ENCODE results near the gene USP6.
"Not testable (repeated sequence)": the region's sequence is repeated elsewhere in the genome, so short reads cannot be mapped to it uniquely, and the experiment has no call there.

The USP6 gene
- 0 to 0.80 (median 0.11) reads per million in 4 experiments for total RNA-seq

DNA sequence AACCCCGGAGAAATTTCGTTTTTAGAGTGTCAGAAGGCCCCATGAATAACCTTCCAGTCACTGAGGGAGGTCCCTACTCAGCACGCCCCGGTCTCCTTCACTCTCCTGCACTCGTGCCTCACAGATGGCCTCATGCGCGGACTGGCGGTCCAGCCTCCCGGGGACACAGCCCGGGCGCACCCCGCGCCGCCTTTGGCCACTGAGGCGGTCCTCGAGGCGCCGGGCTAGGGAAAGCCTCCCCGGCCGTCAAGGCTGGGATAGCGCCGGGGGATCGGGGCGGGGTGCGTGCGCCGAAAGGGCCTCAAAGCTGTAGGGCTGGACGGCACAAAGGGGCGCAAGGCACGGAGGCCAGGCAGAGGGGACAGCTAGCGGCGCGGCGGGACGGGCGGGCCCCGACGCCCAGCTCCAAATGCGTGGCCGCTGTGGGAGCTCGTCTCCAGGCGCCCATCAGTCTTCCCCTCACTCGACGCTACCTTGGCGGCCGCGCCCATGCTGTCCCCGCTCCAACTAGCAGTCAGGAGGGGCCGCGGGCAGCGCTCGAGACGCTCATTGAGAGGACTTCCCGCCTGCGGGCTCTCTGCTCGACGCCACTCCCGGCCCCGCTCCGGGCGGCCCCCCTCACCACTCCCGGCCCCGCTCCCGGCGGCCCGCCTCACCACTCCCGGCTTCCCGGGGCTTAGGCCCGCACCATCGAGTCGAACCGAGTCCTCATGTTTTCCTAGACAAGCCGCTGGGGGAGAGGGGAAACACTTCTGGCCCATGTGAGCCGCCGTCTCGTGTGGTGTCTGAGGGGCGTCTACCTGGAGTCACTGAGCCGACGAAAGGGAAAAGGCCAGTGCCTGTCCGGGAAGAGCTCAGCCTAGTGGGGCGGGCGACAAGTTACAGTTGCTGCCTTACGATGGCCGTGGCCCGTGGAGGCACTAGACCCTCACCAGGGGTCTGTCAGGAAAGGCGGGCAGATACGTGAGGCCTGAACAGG, at the start of gene USP6:
TSS of gene USP6 (plus strand) at position 360 of the 979 bp plus-strand sequence. CDS start 14,336 bp downstream, outside the sequence.
- DNase-seq = no peak

- DNase-seq = no peak
Observed at GRCh38 chr17:5068236-5068635, 47.6 kb upstream of the USP6 start.

DNA sequence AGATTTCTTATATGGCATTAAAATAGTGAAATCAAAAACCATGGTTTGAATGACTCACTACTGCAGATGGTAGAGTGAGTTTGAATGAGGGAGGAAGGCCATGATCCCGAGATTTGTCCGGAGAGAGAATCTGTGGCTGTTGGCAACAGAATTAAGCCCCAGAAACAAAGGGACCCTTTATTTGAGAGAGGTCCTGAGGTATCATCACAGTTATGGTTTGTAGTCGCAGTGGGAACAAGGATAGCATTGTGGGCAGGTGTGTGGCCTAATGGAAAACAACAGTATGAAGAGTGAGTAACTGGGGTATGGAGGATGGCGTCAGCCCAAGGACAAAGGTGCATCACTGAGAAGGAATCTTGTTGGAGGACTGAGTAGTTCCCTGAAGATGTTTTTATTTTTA, 46.1 kb upstream of the USP6 start:
- no peak for DNase-seq

DNA sequence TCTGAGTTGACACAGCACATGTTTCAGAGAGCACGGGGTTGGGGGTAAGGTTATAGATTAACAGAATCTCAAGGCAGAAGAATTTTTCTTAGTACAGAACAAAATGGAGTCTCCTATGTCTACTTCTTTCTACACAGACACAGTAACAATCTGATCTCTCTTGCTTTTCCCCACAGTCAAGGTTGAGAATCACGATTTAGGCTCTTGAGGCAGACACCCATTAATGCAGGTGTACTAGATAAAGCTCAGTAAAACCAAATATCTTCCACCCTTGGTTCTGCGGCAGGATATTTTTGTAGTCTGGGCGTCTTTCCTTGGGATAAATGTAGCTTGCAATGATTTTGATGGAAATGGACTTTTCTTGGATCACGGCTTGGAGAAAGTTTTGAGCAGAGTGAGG, 40.4 kb upstream of the USP6 start:
- DNase-seq = not testable (repeated sequence)

GRCh38 chr17:5077275-5077674, 38.6 kb upstream of the USP6 start:
- not testable (repeated sequence) for DNase-seq

DNA sequence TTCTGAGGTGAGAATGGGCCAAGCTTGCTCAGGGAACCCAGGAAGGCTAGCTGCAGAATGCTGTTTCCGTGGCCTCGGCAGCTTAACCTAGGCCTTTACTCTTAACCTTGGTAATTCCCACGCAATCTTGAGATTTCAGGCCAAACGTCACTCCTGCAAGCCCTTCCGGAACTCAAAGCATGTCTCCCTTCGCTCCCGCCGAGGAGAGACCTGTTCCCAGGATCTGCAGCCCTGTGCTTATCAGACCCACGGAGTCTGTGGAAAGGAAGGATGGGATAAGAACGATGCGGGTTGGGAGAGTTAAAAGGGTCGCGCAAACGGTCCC, 38.1 kb upstream of the USP6 start:
- DNase-seq = no peak

DNA sequence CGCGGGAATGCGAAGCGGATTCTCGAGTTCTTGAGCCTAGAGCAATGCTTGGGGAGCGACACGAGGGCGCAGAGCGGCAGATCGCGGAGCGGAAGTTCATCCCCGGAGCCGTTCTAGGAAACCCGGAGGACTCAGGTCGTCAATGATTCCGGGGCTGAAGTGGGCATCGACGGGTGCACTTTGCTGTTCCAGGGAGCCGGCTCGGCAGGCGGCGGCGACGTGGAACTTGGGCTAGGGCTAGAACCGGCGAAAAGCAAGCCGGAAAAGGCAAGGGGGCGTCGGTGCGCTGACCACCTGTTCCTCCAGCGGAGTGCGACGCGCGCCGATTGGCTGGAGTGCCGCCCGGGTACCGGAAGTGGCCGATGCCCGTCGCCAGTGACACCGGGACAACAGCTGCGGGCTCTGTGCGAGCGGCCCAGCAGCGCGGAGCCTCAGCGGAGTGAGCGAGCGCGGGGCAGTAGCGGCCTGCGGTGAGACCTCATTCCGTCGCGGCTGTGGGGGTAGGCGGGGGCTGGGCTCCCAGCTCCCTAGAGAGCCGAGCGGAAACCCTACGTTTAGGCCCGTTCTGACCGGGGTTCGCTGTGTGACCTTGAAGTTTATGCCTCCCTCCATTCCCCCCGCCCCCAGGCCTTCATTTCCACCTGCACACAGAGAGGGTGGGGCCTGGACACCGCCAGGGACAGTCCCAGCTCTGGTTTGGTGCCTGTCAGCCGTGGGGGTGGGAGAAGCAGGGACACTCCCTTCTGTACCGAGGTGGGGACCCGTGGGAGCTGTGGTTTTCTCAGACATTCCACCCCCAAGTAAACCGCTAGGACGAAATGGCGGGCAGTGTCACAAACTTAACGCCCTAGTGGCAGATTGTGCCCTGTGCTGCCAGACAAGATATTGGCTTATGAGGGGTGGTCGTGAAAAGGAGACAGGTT, 37.5 kb upstream of the USP6 start, which contains the start of gene ZFP3:
TSS of gene ZFP3 (plus strand) at position 362 of the 923 bp plus-strand sequence. CDS start 13,038 bp downstream, outside the sequence.
- DNase-seq = peak; percentile 61

- no peak for DNase-seq
Observed at GRCh38 chr17:5080591-5080990, 35.2 kb upstream of the USP6 start.

DNA sequence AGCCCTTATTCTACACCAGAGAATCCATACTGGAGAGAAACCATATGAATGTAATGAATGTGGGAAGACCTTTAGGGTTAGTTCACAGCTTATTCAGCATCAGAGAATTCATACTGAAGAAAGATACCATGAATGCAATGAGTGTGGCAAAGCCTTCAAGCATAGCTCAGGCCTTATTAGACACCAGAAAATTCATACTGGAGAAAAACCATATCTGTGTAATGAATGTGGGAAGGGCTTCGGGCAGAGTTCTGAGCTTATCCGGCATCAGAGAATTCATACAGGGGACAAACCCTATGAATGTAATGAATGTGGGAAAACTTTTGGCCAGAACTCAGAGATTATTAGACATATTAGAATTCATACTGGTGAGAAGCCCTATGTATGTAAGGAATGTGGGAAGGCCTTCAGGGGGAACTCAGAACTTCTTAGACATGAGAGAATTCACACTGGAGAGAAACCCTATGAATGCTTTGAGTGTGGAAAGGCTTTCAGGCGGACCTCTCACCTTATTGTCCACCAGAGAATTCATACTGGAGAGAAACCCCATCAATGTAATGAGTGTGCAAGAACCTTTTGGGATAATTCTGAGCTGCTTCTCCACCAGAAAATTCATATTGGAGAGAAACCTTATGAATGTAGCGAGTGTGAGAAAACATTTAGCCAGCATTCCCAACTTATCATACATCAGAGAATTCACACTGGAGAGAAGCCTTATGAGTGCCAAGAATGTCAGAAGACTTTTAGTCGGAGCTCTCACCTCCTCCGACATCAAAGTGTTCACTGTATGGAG, 23.4 kb upstream of the USP6 start:
- DNase-seq = no peak

DNA sequence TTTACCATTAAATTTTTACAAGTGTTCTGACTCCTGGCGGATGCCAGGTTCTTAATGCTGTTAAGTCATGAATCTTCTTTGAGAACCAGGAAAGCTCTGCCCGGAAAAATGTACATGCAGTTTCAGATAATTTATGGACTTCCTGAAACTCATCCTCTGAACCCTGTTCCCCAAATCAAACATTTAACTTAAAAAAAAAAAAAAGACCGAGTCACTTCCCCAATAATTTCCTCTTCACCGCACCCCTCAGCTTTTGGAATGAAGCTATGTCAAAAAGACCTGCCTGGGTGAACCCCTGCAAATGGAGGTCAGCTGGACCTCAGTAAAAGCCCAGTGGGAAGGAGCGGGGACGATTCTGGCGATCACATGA, 19.1 kb upstream of the USP6 start:
- DNase-seq = no peak

GRCh38 chr17:5097101-5097834, 18.6 kb upstream of the USP6 start:
- DNase-seq = peak; percentile 29

- DNase-seq = no peak
Observed at GRCh38 chr17:5099271-5099670, 16.6 kb upstream of the USP6 start.

GRCh38 chr17:5100832-5101231, 15.0 kb upstream of the USP6 start:
- DNase-seq = no peak

GRCh38 chr17:5110816-5111215, 5.0 kb upstream of the USP6 start:
- DNase-seq = no peak

- peak; percentile 85 for DNase-seq
Observed at GRCh38 chr17:5111402-5112204, 4.2 kb upstream of the USP6 start, which contains the start of gene ZNF232. TSS of gene ZNF232 (minus strand) at chr17:5111878. CDS start at chr17:5111822, 56 bp downstream.

DNA sequence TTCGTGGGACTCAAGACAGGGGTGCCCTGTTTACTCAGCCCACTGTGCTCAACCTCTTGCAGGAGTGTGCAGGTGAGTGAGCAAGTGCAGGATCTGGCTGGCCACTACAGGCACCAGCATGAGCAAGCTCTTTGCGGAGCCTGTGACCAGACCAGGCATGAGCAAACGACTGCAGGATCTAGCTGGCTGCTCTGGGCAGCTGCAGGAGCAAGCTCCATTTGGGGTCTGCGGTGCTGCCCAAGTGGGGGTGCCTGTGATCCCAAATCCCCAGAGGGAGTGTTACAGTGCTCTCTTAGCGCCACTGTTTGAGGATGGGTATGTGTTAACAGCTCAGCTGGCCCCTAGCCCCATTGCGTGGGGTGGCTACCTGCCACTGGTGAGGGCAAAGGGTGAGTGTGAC, 2.4 kb downstream of the USP6 start:
- no peak for DNase-seq

DNA sequence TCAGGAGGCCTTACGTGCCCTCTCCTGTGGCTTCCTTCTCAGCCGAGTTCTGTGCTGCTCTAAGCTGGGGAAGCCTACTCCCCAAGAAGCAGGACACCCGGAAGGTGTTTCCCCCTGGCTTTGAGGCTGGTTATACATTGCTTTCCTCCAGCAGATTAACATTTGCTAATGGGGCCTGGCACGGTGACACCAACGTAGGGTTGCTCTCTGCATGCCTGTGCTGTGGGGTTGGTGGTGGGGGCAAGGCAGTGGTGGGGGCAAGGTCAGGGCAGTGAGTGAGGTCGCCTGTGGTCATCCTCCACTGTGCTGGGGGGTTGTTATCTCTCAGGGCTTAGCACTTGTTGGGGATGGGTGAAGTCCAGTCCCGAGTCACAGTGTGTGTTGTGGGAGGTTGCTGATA, 4.2 kb downstream of the USP6 start:
- no peak for DNase-seq

- not testable (repeated sequence) for DNase-seq
Observed at GRCh38 chr17:5120436-5121185, 4.8 kb downstream of the USP6 start.

GRCh38 chr17:5121186-5121841, 5.5 kb downstream of the USP6 start:
- DNase-seq = no peak
